ENCODE results near the gene DMXL2.

DMXL2 gene

DNA sequence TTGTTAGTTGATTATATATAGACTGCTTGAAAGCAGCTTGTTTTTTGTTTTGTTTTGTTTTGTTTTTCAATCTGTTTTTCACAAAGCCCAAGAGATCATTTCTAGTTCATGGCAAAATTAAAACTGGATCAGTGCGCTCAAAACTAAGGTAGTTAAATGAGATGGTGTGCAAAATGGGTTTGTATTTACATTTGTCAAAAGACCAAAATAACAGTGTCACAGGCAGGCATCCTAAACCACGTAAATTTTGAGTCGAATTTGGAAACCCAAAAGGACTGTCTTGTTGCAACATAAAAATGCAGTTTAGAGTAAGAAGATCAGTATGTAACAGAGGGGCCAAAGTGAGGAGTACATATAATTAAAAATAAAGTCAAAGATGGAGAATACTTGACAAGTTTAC, 2.4 kb downstream of the DMXL2 start:
- TF ChIP-seq, protein P1, sequence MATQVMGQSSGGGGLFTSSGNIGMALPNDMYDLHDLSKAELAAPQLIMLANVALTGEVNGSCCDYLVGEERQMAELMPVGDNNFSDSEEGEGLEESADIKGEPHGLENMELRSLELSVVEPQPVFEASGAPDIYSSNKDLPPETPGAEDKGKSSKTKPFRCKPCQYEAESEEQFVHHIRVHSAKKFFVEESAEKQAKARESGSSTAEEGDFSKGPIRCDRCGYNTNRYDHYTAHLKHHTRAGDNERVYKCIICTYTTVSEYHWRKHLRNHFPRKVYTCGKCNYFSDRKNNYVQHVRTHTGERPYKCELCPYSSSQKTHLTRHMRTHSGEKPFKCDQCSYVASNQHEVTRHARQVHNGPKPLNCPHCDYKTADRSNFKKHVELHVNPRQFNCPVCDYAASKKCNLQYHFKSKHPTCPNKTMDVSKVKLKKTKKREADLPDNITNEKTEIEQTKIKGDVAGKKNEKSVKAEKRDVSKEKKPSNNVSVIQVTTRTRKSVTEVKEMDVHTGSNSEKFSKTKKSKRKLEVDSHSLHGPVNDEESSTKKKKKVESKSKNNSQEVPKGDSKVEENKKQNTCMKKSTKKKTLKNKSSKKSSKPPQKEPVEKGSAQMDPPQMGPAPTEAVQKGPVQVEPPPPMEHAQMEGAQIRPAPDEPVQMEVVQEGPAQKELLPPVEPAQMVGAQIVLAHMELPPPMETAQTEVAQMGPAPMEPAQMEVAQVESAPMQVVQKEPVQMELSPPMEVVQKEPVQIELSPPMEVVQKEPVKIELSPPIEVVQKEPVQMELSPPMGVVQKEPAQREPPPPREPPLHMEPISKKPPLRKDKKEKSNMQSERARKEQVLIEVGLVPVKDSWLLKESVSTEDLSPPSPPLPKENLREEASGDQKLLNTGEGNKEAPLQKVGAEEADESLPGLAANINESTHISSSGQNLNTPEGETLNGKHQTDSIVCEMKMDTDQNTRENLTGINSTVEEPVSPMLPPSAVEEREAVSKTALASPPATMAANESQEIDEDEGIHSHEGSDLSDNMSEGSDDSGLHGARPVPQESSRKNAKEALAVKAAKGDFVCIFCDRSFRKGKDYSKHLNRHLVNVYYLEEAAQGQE (IDR thresholded peaks at IDR 0.05; ENCODE audit: insufficient replicate concordance, low read depth) = no peak
- TF ChIP-seq SPI1 (IDR thresholded peaks at IDR 0.05; ENCODE audit: borderline replicate concordance, low read depth) (no peak), GABPA (IDR thresholded peaks at IDR 0.05; ENCODE audit: low read depth) (no peak), POLR2AphosphoS5 (IDR thresholded peaks at IDR 0.05; ENCODE audit: low read depth) (no peak)
- TF ChIP-seq, protein P2, sequence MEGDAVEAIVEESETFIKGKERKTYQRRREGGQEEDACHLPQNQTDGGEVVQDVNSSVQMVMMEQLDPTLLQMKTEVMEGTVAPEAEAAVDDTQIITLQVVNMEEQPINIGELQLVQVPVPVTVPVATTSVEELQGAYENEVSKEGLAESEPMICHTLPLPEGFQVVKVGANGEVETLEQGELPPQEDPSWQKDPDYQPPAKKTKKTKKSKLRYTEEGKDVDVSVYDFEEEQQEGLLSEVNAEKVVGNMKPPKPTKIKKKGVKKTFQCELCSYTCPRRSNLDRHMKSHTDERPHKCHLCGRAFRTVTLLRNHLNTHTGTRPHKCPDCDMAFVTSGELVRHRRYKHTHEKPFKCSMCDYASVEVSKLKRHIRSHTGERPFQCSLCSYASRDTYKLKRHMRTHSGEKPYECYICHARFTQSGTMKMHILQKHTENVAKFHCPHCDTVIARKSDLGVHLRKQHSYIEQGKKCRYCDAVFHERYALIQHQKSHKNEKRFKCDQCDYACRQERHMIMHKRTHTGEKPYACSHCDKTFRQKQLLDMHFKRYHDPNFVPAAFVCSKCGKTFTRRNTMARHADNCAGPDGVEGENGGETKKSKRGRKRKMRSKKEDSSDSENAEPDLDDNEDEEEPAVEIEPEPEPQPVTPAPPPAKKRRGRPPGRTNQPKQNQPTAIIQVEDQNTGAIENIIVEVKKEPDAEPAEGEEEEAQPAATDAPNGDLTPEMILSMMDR (IDR thresholded peaks at IDR 0.05; ENCODE audit: insufficient read depth, low read length) = no peak
- DNase-seq (ENCODE audit: low read depth in 1 of 2, low spot score in 1 of 2) = no peak
- Histone ChIP-seq H3K27ac (replicated peaks) (peak overlapping the region; percentile 98), H3K4me3 (replicated peaks; ENCODE audit: insufficient read depth, low read length) (peak overlapping the region; percentile 81), H3K27me3 (ENCODE audit: insufficient read depth, poor library complexity, severe bottlenecking) (no peaks in the 10 kb centered on the region)

DNA sequence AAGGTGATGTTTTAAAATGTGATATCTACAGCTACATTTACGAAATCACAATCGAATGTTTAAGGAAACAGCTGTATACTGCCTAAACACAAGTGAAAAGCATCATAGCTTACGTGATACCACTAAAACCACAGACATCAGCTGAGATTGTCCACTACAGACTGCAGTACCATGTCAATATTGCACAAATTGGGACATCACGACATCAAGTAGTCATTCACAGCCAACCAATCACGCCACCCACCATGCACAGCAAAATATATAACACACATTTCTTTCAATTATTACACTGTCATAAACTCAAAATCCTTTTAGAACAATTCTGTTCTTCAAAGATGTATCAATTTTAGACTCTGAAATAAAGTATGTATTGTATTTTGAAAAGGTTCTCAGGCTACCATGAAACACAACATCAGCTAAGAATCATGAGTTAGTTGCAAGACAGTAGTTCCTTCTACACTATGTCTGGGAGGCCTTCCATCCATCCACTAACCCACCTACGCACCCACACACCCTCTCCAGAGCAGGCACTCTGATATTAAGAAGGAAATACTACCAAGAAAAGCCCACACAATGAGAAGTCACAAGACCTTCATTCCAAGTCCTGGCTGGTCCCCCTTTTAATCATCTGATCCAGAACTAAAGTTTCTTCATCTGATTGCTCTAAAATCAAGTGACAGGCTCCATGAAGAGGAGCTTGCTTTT, 3.1 kb downstream of the DMXL2 start:
- Histone ChIP-seq H3K4me3 (replicated peaks; ENCODE audit: insufficient read depth, low read length) (peak overlapping the region; percentile 81), H3K27me3 (ENCODE audit: insufficient read depth, poor library complexity, severe bottlenecking) (no peaks in the 10 kb centered on the region), H3K27ac (replicated peaks) (peak overlapping the region; percentile 98)
- peak; percentile 38 to 81 for DNase-seq (ENCODE audit: low read depth in 1 of 2, low spot score in 1 of 2)
- no peak for TF ChIP-seq SPI1 (IDR thresholded peaks at IDR 0.05; ENCODE audit: borderline replicate concordance, low read depth)
- TF ChIP-seq, protein P2 (IDR thresholded peaks at IDR 0.05; ENCODE audit: insufficient read depth, low read length) = no peak
- TF ChIP-seq POLR2AphosphoS5 (IDR thresholded peaks at IDR 0.05; ENCODE audit: low read depth) = no peak
- TF ChIP-seq, protein P1 (IDR thresholded peaks at IDR 0.05; ENCODE audit: insufficient replicate concordance, low read depth) = no peak

DNA sequence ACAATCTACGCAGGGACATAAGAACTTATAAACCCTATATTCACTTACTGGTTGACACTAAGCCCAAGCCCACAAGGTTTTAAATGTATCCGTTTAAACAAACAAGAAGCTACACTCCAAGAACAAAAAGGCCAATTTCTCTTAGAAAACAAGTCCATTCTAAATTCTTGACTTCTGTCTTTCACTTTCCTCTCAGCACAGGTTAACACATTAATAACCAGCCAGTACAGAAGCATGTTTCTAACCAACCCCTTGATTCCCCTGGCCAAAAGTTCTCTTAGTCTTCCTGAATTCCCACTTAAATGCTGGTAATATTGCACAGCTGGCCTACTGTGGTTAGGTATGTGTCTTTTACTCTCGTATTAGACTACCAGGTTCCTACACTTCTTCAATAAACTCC, 4.7 kb downstream of the DMXL2 start:
- no peak for DNase-seq (ENCODE audit: low read depth in 1 of 2, low spot score in 1 of 2)
- H3K27ac ChIP-seq (replicated peaks) = no peak overlapping the region
- TF ChIP-seq GABPA (IDR thresholded peaks at IDR 0.05; ENCODE audit: low read depth) (no peak), POLR2AphosphoS5 (IDR thresholded peaks at IDR 0.05; ENCODE audit: low read depth) (no peak), SPI1 (IDR thresholded peaks at IDR 0.05; ENCODE audit: borderline replicate concordance, low read depth) (no peak)
- TF ChIP-seq, protein P1 (IDR thresholded peaks at IDR 0.05; ENCODE audit: insufficient replicate concordance, low read depth) = no peak
- TF ChIP-seq, protein P2 (IDR thresholded peaks at IDR 0.05; ENCODE audit: insufficient read depth, low read length) = no peak
- H3K27me3 ChIP-seq (ENCODE audit: insufficient read depth, poor library complexity, severe bottlenecking) = no peaks in the 10 kb centered on the region
- H3K4me3 ChIP-seq (replicated peaks; ENCODE audit: insufficient read depth, low read length) = no peak overlapping the region
